ENCODE results near the gene CTNNA2. TPM values are rescaled to one million over a fixed set of nuclear protein-coding genes. Genes with fewer than 3 reads are reported as not detected.

CTNNA2 gene
- total RNA-seq, 1 donor from 2014 or later = 2.9 TPM

DNA sequence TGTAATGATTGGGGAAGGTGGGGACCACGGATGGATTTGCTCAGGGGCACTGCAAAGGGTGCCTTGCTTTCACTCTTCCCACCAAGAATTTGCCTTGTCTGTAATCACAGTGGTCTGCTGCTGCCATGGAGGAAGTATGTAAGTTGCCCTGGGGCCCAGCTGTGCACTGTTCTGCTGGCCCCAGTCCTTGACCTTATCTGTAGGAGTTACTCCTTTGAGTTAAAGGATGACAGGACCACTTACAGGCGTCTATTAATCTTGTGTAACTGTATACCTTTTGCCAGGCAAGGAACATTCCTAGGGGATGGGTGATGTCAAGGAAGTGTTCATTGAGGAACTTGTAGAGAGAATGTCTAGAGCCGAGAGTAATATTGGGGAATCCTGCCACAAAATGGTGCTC, 1004.5 kb downstream of the CTNNA2 start:
- TF ChIP-seq, protein P1, sequence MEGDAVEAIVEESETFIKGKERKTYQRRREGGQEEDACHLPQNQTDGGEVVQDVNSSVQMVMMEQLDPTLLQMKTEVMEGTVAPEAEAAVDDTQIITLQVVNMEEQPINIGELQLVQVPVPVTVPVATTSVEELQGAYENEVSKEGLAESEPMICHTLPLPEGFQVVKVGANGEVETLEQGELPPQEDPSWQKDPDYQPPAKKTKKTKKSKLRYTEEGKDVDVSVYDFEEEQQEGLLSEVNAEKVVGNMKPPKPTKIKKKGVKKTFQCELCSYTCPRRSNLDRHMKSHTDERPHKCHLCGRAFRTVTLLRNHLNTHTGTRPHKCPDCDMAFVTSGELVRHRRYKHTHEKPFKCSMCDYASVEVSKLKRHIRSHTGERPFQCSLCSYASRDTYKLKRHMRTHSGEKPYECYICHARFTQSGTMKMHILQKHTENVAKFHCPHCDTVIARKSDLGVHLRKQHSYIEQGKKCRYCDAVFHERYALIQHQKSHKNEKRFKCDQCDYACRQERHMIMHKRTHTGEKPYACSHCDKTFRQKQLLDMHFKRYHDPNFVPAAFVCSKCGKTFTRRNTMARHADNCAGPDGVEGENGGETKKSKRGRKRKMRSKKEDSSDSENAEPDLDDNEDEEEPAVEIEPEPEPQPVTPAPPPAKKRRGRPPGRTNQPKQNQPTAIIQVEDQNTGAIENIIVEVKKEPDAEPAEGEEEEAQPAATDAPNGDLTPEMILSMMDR (IDR thresholded peaks at IDR 0.05) = no peak
- TF ChIP-seq POLR2A (IDR thresholded peaks at IDR 0.05) = no peak
- TF ChIP-seq POLR2AphosphoS5 (IDR thresholded peaks at IDR 0.05; ENCODE audit: insufficient read depth in 1 of 2, low read depth in 1 of 2) = no peak
- Histone ChIP-seq H3K27ac (no peak overlapping the region), H3K9me3 (no peaks in the 10 kb centered on the region), H3K4me3 (no peak overlapping the region), H3K4me1 (no peaks in the 10 kb centered on the region), H3K36me3 (no peaks in the 10 kb centered on the region), H3K27me3 (no peaks in the 10 kb centered on the region)
- intact Hi-C loops (cut with DNase I) = no loop called here
- no peak for DNase-seq (ENCODE audit: extremely low spot score in 2 of 2)

DNA sequence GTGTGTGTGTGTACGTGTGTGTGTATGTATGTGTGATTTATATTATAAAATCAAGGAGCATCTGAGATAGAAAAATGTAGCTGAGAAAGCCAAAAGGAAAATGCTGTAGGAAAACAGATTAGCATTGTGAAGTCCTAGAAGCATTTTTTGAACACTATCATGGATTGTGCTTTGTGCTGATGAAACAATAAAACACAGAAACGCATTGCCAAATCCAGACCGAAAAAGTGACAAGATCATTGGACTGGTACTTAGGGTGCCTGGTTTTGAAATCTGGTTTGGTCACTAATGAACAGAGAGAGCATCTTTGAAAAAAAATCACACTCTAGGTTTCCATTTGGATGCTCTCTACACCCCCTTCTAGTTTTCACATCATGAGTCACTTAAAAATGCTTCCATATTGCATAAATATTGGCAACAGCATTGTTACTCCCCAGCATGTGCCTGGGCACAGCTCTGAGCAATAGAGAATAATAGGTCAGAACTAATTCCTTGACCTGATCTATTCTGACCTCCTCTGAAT, 1006.3 kb downstream of the CTNNA2 start:
- Histone ChIP-seq H3K36me3 (no peaks in the 10 kb centered on the region), H3K9me3 (no peaks in the 10 kb centered on the region), H3K27me3 (no peaks in the 10 kb centered on the region), H3K27ac (no peak overlapping the region), H3K4me3 (no peak overlapping the region), H3K4me1 (no peaks in the 10 kb centered on the region)
- no peak for DNase-seq (ENCODE audit: extremely low spot score in 2 of 2)
- no peak for TF ChIP-seq POLR2A (IDR thresholded peaks at IDR 0.05)
- TF ChIP-seq, protein P1 (IDR thresholded peaks at IDR 0.05) = no peak
- no peak for TF ChIP-seq POLR2AphosphoS5 (IDR thresholded peaks at IDR 0.05; ENCODE audit: insufficient read depth in 1 of 2, low read depth in 1 of 2)
- intact Hi-C loops (cut with DNase I) = no loop called here

DNA sequence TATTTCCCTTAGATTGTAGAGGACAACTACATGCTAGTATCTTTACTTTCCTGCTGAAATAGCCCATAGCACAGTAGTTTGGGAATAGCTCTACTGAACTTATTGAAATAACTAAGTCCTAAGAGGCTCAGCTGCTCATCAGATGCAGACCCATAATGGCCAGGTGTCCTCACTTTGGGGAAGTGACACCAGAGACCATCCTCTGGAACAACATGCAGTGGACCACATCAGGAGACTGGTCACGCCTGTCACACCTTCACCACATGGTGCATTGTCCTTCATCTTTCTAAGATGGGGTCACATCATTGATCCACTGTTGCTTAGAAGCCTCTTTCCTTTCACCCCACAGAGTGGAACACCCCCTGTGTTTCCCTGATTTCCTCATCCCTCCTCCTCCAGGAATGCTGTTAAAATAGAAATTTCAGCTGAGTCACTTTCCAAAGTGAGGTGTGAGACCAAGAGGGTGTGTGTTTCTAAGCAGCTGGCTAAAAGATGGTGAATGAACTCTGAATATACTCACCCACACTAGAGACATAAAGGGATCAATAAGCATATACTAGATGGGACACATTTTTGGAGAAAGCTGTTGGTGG, 1006.9 kb downstream of the CTNNA2 start:
- intact Hi-C loops (cut with DNase I) = no loop called here
- no peak overlapping the region for H3K27ac ChIP-seq
- no peak for TF ChIP-seq POLR2A (IDR thresholded peaks at IDR 0.05)
- no peak for TF ChIP-seq POLR2AphosphoS5 (IDR thresholded peaks at IDR 0.05; ENCODE audit: insufficient read depth in 1 of 2, low read depth in 1 of 2)
- TF ChIP-seq, protein P1 (IDR thresholded peaks at IDR 0.05) = no peak
- no peak overlapping the region for H3K4me3 ChIP-seq
- no peaks in the 10 kb centered on the region for H3K9me3 ChIP-seq
- H3K36me3 ChIP-seq = no peaks in the 10 kb centered on the region
- H3K27me3 ChIP-seq = no peaks in the 10 kb centered on the region
- DNase-seq (ENCODE audit: extremely low spot score in 2 of 2) = no peak
- H3K4me1 ChIP-seq = no peaks in the 10 kb centered on the region

DNA sequence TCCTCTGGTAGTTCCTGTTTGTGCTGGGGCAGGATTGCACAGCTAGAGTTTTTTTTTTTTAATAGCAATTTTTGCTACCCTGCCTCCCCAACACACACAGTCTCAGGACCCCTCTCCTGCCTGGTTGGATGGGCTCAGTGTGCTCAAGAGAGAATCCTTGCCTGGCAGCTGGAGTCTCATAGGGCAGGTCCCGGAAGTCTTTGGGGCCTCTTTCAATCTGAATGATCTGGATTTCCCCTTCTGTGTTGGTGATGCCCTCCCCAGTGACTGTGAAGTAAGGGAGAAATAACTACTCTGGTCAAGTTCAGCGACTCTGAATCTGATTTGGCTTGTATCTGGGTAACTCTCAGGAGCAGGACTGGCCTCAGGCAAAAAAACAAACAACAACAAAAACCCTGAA, 1012.3 kb downstream of the CTNNA2 start:
- DNase-seq (ENCODE audit: extremely low spot score in 2 of 2) = no peak
- H3K36me3 ChIP-seq = no peaks in the 10 kb centered on the region
- no peaks in the 10 kb centered on the region for H3K9me3 ChIP-seq
- H3K4me3 ChIP-seq = no peak overlapping the region
- H3K27ac ChIP-seq = no peak overlapping the region
- TF ChIP-seq, protein P1 (IDR thresholded peaks at IDR 0.05) = no peak
- TF ChIP-seq POLR2A (IDR thresholded peaks at IDR 0.05) (no peak), POLR2AphosphoS5 (IDR thresholded peaks at IDR 0.05; ENCODE audit: insufficient read depth in 1 of 2, low read depth in 1 of 2) (no peak)
- intact Hi-C loops (cut with DNase I) = no loop called here
- no peaks in the 10 kb centered on the region for H3K27me3 ChIP-seq
- no peaks in the 10 kb centered on the region for H3K4me1 ChIP-seq

DNA sequence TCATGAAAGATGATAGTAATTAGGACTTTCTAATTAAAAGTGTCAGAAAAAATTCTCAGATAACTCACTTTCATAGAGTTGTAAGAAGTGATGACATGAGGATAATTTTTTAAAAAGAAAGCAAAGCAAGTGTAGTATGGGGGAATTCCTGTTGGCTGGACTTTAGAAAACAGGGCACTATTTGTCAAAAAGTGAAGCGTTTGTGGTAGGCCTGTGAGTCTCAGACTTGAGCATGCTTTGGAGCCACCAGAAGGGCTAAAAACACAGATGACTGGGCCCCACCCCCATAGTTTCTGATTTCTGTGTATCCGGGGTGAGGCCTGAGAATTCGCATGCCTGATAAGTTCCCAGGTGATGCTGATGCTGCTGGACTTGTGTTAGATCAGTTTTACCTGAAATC, 1014.3 kb downstream of the CTNNA2 start:
- H3K9me3 ChIP-seq = no peaks in the 10 kb centered on the region
- no peak overlapping the region for H3K4me3 ChIP-seq
- H3K4me1 ChIP-seq = no peaks in the 10 kb centered on the region
- TF ChIP-seq, protein P1 (IDR thresholded peaks at IDR 0.05) = no peak
- no peak for TF ChIP-seq POLR2AphosphoS5 (IDR thresholded peaks at IDR 0.05; ENCODE audit: insufficient read depth in 1 of 2, low read depth in 1 of 2)
- TF ChIP-seq POLR2A (IDR thresholded peaks at IDR 0.05) = no peak
- no peak overlapping the region for H3K27ac ChIP-seq
- no peaks in the 10 kb centered on the region for H3K27me3 ChIP-seq
- intact Hi-C loops (cut with DNase I) = no loop called here
- no peak for DNase-seq (ENCODE audit: extremely low spot score in 2 of 2)
- no peaks in the 10 kb centered on the region for H3K36me3 ChIP-seq

Data from vagina (tissue), 2 donors.